ENCODE data around the gene MYO6. TPM values are rescaled to one million over a fixed set of nuclear protein-coding genes. Genes with fewer than 3 reads are reported as not detected.

Gene MYO6
- total RNA-seq, 1 experiment from 2014 or later, result 26.8 TPM

GRCh38 chr6:75913040-75913439, 164.0 kb downstream of the MYO6 start:
- BruUV-seq (replicated peaks), result no TSS peak
- no peak overlapping the region for H3K4me3 Mint-ChIP-seq (ENCODE audit: unreplicated experiment)
- no peaks in the 10 kb centered on the region for H3K4me1 Mint-ChIP-seq (ENCODE audit: insufficient read depth, unreplicated experiment)
- no peak for DNase-seq (ENCODE audit: unreplicated experiment)
- no peaks in the 10 kb centered on the region for H3K9me3 Mint-ChIP-seq (ENCODE audit: unreplicated experiment)
- ChIA-PET POLR2A (no interaction called here), CTCF (interaction anchor here (0.6 to 0.9 kb wide), 2 partner anchors 21 to 1456 kb away, joined by 3 to 4 read pairs; no protein-coding TSS in a partner anchor)
- no peak overlapping the region for H3K27ac Mint-ChIP-seq (ENCODE audit: low read depth, unreplicated experiment)
- H3K27me3 Mint-ChIP-seq (ENCODE audit: insufficient read depth, unreplicated experiment), result no peaks in the 10 kb centered on the region
- H3K36me3 Mint-ChIP-seq (ENCODE audit: insufficient read depth, unreplicated experiment), result peaks cover 19% of the 10 kb centered on the region
- TF ChIP-seq CTCF (IDR thresholded peaks at IDR 0.05; ENCODE audit: unreplicated experiment), result no peak
- intact Hi-C loops (cut with micrococcal nuclease), result no loop called here

- TF ChIP-seq CTCF (IDR thresholded peaks at IDR 0.05; ENCODE audit: unreplicated experiment), result no peak
- no peaks in the 10 kb centered on the region for H3K27me3 Mint-ChIP-seq (ENCODE audit: insufficient read depth, unreplicated experiment)
- no TSS peak for BruUV-seq (replicated peaks)
- H3K4me3 Mint-ChIP-seq (ENCODE audit: unreplicated experiment), result no peak overlapping the region
- peak; percentile 20 for DNase-seq (ENCODE audit: unreplicated experiment)
- peaks cover 6% of the 10 kb centered on the region for H3K4me1 Mint-ChIP-seq (ENCODE audit: insufficient read depth, unreplicated experiment)
- intact Hi-C loops (cut with micrococcal nuclease), result no loop called here
- H3K27ac Mint-ChIP-seq (ENCODE audit: low read depth, unreplicated experiment), result no peak overlapping the region
- H3K9me3 Mint-ChIP-seq (ENCODE audit: unreplicated experiment), result no peaks in the 10 kb centered on the region
- ChIA-PET POLR2A (no interaction called here), CTCF (no interaction called here)
- peaks cover 5% of the 10 kb centered on the region for H3K36me3 Mint-ChIP-seq (ENCODE audit: insufficient read depth, unreplicated experiment)
These were observed 173.2 kb downstream of the MYO6 start for GRCh38 chr6:75922226-75922625.

DNA sequence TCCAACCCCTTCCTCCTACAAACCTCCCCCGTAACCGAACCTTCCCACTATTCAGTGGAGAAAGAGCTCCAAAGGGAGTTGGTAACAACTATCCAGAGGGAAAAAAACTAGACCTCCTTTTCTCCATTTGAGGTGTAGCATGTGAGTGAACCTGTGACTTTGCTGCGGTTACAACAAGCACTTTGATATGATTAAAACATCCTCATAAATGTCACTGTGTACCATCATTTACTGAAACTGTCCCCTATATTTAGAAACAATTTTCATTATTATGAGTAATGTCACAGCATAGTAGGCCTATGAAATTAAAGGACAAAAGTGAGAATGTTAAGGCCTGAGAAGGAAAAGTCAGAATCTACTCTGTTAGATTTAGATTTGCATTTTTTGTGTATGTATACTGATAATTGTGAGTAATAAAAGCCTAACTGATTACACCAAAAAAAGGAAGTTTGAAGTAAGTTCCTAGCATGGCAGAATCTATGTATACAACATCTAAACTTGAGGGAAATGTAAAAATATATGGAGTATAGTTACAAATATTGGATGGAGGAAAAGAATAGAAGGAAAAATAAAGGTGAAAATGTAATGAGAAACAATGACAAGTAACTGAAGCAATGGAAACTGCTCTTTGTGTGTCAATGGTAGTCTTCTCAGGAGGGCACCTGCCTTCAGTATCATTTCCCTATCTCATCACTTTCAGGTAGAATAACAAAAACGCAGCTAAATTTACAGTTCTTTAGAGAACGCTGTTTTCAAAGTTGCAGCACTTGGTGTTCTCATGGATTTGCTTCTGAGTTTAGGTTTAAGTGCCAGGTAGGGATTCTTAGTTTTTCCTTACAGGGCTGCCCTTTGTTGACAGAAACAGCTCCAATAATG, 177.5 kb downstream of the MYO6 start:
- no peak overlapping the region for H3K27ac Mint-ChIP-seq (ENCODE audit: low read depth, unreplicated experiment)
- intact Hi-C loops (cut with micrococcal nuclease), result no loop called here
- BruUV-seq (replicated peaks), result no TSS peak
- no peaks in the 10 kb centered on the region for H3K27me3 Mint-ChIP-seq (ENCODE audit: insufficient read depth, unreplicated experiment)
- TF ChIP-seq CTCF (IDR thresholded peaks at IDR 0.05; ENCODE audit: unreplicated experiment), result no peak
- no peak overlapping the region for H3K4me3 Mint-ChIP-seq (ENCODE audit: unreplicated experiment)
- ChIA-PET POLR2A (no interaction called here), CTCF (interaction anchor here (0.9 to 1.5 kb wide), 2 partner anchors 9 to 10 kb away, joined by 3 to 4 read pairs; no protein-coding TSS in a partner anchor)
- no peaks in the 10 kb centered on the region for H3K9me3 Mint-ChIP-seq (ENCODE audit: unreplicated experiment)
- H3K36me3 Mint-ChIP-seq (ENCODE audit: insufficient read depth, unreplicated experiment), result no peaks in the 10 kb centered on the region
- peaks cover 6% of the 10 kb centered on the region for H3K4me1 Mint-ChIP-seq (ENCODE audit: insufficient read depth, unreplicated experiment)
- DNase-seq (ENCODE audit: unreplicated experiment), result no peak

GRCh38 chr6:75931011-75931680, 182.1 kb downstream of the MYO6 start:
- Mint-ChIP-seq H3K9me3 (ENCODE audit: unreplicated experiment) (no peaks in the 10 kb centered on the region), H3K4me3 (ENCODE audit: unreplicated experiment) (no peak overlapping the region), H3K4me1 (ENCODE audit: insufficient read depth, unreplicated experiment) (peaks cover 10% of the 10 kb centered on the region), H3K27ac (ENCODE audit: low read depth, unreplicated experiment) (no peak overlapping the region), H3K36me3 (ENCODE audit: insufficient read depth, unreplicated experiment) (no peaks in the 10 kb centered on the region), H3K27me3 (ENCODE audit: insufficient read depth, unreplicated experiment) (no peaks in the 10 kb centered on the region)
- ChIA-PET CTCF (interaction anchor here (0.6 to 1.4 kb wide), 8 partner anchors 20 to 1461 kb away, joined by 3 to 4 read pairs (median 3); no protein-coding TSS in a partner anchor), POLR2A (no interaction called here)
- BruUV-seq (replicated peaks), result no TSS peak
- intact Hi-C loops (cut with micrococcal nuclease), result loop anchor here (10.0 kb wide), 1 partner anchor 684 kb away; no protein-coding TSS in a partner anchor
- no peak for DNase-seq (ENCODE audit: unreplicated experiment)
- no peak for TF ChIP-seq CTCF (IDR thresholded peaks at IDR 0.05; ENCODE audit: unreplicated experiment)
